Activated CD4-positive, CD25-positive, alpha-beta regulatory T cell treated with anti-CD3 and anti-CD28 coated beads, Interleukin-2, amount 50 U/mL, for 72 hours (primary cell): ENCODE results near the gene VEZF1.

Source experiments
- DNase-seq: peaks from one replicate; pipeline ENCODE4 v3.0.0; 2021

VEZF1 gene

DNA sequence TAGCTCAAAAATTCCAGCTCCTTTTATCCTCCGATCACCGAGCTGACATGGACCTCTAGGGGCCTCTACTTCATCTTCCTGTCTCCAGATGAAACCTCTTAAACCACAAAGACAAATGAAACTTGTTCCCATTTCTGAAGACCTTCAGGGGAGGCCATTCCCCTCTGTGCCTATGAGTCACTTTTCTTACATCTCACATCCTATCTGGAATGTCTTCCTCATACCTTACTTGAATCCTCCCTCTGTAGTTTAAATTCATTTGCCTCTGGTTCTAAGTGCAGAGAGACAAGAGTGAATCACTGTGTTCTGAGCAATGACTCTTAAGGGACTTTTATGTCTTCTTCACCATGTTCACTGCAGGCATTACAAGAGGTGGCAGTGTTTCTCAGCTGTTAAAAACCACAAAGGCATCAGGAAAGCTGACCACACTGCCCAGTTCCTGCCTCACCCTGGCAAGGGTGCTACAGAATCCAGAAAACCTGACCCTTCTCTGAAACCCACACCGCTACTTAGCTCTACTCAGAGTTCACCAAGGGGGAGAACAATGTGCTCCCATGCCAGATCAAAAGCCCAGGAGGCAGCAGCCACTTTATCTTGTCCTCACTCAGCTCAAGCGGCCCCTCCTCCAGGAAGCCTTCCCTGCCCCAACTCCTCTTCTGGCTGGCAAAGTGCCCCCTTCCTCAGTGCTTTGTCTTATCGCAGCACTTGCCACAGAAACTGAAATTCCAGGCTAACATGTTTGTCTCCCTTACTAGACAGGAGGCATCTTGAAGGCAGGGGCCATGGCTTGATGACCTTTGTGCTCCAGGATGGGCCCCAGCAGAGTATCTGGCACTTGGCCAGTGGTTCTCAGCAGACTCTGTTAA is 39.3 kb downstream of the VEZF1 start:
- DNase-seq: no peak

DNA sequence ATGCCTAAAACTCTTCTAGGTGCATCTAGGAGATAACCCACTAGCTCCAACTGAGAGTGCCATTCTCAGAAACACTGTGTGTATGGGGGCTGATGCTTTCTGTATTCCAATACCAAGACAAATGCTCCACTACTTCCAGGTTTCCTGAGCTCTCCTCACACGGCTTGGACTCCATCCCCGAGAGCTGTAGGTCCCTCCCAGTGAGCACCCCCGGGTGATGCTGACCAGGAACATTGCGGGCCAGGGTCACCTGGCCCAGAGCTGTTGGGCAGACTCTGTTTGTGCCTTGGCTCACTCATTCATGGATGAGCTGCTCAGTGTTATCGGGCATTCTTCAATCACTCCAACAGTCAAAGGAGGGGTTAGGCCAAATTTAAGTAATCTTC is 39.9 kb downstream of the VEZF1 start:
- no peak for DNase-seq

DNA sequence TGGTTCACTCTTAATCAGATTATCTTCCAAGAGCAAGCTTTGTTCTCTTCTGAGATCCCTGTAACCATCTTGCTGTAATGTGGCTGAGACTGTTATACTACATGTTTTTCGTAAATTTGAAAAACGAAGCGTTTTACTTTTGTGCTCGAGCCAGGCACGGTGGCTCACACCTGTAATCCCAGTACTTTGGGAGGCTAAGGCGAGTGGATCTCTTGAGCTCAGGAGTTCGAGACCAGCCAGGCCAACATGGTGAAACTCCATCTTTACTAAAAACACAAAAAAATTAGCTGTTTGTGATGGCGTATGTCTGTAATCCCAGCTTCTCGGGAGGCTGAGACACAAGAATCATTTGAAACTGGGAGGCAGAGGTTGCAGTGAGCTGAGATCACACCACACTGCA is 40.7 kb downstream of the VEZF1 start:
- DNase-seq: no peak

DNA sequence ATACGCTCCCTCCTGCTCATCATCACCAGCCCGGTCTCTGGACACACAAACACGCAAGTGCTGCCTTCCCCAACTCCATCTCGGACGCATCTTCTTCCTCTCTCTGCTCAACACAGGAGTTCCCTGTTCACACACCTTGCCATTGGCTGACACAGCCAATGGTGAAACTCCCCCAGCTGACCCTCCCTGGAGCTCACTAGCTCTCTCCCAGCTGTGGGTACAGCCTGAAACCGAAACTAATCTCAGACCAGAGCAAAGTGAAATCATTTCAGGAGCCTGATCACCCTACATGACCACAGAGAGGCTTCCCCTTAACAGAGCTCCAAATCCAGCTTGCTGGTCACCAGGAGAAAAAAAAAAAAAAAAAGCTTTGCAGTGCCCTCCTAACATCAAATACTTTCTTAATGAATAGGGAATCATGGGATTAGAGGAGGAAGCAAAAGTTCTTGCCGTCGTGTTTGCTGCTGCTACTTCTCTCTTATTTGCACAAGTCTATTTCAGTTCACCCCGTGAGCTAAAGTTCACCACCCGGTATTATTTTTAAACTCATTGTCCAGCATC is 41.2 kb downstream of the VEZF1 start:
- DNase-seq: no peak

GRCh38 chr17:57945996-57946797 is 41.9 kb downstream of the VEZF1 start:
- no peak for DNase-seq

DNA sequence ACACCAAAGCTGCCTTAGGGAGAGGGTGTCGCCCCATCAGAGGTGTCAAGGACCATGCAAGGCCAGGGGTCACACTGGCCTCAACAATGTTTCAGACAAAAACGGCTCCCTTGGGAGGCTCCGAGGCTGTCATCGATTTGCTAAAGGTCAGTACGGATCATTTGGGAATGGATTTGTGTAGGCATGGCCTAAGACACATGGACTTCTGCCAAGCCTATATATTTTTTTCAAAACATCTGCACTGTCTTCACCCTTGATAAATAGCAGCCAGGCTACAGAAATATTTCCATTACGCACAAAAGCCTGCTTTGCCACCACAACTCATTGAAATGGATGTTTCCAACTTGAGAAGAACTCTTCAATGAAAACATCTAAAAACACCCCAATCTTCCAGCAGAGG is 43.1 kb downstream of the VEZF1 start:
- no peak for DNase-seq

DNA sequence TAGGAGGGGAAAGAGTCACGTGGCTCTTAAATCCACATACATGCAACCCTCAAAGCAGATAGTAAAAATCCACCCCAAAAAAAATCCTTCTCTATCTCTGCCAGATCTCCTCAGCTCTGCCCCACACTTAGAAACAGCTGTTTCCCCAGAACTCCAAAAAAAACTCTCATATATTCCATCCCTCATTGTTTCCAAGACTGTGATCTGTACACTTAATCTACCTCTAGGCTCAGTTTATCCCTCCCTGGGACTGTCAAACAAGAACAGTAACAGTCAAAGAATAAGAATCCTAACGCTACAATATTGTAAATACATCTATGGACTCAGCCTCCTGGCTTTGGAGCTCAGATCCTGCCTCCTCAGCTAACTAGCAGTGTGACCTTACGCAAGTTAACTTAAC is 44.4 kb downstream of the VEZF1 start:
- DNase-seq: no peak

DNA sequence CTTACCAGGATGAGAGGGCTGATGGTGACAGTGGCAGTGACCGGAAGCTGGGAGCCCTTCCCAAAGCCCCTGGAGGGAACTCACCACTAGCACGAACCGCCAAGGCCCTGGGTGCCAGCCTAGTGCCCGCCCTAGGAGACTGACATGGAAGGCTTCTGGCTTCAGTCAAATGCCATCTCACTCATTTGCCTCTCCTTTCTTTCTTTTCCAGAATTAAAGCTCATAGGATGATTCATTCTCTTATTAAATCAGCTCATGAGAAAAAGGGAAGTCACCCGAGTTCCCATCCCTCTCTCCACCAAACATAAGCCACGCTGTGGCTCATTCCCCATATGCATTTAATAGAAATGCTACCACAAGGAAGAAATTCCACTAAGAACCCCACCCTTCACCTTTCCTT is 44.9 kb downstream of the VEZF1 start:
- no peak for DNase-seq

DNA sequence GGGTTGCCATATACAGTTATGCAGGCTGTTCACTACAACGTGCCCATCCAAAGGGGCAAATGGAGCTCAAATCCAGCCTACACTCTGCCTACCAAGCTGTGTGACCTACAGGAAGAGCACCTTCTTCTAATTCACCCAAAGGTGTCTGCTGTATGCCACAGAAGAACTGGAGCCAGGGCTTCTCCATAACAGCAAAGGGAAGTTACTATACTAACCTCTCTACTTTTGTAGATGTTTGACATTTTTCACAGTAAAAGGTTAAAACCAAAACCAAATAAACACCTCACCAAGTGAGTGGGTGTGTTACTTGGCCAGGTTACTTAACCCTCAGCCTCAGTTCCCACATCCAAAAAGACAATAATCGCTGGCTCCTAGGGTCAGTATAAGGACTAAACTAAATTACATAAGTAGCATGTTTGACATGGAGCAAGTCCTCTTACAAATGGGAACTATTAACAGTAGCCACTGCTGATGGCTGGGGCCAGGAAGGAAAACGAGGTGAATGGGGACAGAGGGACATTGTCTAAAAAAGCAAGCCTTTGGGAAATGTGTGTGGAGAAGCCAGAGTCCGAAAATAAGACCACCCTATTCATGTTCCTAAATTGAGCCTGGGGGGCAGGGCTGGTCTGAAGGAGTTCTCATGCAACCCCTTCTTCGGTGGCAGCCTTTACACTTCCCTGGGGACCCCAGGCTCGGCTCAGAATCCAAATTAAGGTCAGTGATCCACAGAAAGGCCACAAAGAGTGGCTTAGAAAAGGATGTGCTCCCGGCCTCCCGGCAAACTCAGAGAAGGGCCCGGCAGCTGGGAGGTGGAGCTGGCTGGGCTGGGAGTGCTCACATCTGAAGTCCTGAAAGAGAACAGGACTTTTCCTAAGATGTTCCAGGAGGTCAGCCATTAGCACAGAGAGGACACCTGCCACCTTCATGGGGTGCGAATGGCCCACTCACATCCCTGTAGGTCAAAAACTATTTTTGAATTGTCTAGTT is 46.4 kb downstream of the VEZF1 start:
- no peak for DNase-seq

- DNase-seq: no peak
These were observed 47.3 kb downstream of the VEZF1 start for GRCh38 chr17:57940653-57941329.

DNA sequence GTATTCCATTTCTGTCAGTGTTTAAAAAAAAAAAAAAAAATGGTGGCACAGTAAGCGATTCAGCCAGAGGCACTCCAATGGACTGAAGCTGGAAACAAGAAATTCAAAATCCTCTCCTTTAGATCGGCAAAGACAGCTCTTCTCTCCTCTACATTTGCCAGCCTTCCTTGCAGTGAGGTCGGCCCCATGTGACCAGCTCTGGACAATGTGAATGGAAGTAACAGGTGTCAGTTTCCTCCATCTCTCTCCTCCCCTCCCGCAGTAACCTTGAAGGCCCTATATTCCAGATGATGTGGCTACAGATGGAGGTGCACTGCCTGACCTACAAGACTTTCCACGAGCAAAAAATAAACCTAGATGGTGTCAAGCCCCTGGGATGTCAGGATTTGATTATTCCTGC is 47.8 kb downstream of the VEZF1 start:
- no peak for DNase-seq

- DNase-seq: no peak
These were observed 48.3 kb downstream of the VEZF1 start for GRCh38 chr17:57939797-57940196.

GRCh38 chr17:57938061-57938502 is 50.0 kb downstream of the VEZF1 start:
- DNase-seq: no peak

- no peak for DNase-seq
These were observed 50.6 kb downstream of the VEZF1 start for GRCh38 chr17:57937492-57937891.

DNA sequence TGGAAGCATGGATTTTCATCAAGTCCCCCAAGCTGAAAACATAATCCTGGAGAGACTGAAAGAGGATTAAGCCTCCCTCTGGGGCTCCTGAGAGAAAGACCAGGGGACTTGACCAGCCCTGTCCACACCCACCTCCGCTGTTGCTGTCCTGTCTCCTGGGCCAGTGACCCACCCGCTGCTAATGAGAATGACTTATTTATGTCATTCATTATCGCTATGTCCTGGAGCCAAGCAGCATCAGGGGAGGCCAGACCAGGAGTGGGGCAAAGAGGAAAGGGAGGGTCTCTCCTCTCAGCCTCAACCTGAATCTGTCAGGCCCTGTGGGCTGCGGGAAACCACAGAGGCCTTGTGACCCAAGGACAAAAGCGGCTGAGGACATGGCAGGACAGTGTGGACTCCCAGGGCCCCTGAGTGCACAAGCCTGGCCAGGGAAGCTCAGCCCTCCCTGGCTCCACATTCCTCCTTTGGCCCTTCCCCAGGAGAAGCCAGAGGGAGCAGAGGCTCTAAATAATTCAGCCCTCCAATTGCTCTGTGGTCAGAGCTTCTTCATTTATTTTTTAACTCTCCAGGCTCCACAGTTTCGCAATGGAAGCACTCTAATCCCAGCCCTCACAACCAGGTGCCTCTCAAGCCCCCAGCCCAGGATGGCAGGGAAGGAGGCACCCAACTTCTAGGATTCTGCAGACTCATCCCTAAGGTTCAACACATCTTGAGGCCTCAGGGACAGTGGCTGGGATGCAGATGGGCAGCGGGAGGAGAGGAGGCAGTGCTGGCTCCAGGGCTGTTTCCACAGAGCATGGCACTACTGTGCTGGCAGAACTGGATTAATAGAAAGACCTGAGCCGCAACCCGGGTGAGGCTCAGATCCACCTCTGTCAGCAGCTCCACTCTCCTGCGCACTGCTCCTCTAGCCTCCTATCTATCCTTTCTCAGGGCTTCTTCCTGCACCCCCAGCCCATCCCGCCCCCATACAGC is 51.9 kb downstream of the VEZF1 start:
- DNase-seq: no peak

GRCh38 chr17:57931488-57932137 is 56.4 kb downstream of the VEZF1 start:
- DNase-seq: no peak

DNA sequence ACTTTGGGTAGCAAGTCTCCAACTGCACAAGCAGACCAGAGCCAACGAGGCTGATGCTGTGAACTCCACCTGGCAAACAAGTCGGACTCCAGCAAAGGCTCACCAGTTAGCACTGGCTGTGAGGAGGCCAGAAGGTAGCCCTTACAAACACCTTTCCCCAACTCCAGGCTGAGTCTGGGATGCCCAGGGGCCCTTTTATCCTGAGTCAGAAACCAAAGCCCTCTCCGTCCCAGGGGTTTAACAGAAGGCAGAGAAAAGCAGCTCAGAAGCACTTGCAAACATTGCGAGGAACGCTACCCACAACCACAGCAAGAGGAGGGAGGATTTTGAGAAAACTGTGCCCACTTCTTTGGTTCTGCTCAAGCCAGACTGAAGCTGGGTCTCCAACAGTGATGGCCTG is 57.8 kb downstream of the VEZF1 start:
- no peak for DNase-seq

GRCh38 chr17:57929386-57929785 is 58.7 kb downstream of the VEZF1 start:
- no peak for DNase-seq

DNA sequence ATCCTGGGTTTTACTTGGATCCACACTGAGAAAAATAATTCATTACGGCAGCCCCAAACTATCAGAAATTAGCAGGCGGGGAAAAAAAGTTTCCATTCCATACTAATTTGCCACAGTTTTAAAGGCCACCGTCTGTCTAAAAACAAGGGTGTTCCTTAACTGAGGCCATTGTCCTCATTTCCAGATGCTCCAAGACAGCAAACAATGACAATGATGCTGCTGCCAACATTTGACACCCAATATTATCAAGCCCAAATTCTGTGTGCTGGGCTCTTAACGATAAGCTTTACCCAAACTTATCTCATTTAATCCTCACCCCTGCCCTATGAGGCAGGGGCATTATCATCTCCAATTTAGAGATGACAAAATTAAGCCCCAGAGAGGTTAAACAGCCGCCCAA is 59.1 kb downstream of the VEZF1 start:
- no peak for DNase-seq

GRCh38 chr17:57927048-57927723 is 60.9 kb downstream of the VEZF1 start:
- DNase-seq: no peak
